Globus pallidus (tissue), 1 donor: ENCODE measurements around the gene SPATA24.
"Not testable (repeated sequence)": the region's sequence is repeated elsewhere in the genome, so short reads cannot be mapped to it uniquely, and the experiment has no call there.

Experiments
- DNase-seq: peaks from one replicate; pipeline ENCODE4 v3.0.0-alpha.2; 2015; ENCODE audit warnings: low spot score

SPATA24 gene

GRCh38 chr5:139403787-139404483 is at the start of gene SPATA24:
TSS of gene SPATA24 (minus strand) at chr5:139404089. CDS start at chr5:139404060, 29 bp downstream.
- DNase-seq = peak; percentile 98

- DNase-seq = no peak
Measured at GRCh38 chr5:139451878-139452660, 48.2 kb upstream of the SPATA24 start.

GRCh38 chr5:139451176-139451575 is 47.3 kb upstream of the SPATA24 start:
- no peak for DNase-seq

GRCh38 chr5:139446956-139447779 is 43.3 kb upstream of the SPATA24 start:
- DNase-seq = no peak

- no peak for DNase-seq
Measured at GRCh38 chr5:139445325-139446170, 41.7 kb upstream of the SPATA24 start.

GRCh38 chr5:139443831-139444453 is 40.1 kb upstream of the SPATA24 start:
- no peak for DNase-seq

- DNase-seq = not testable (repeated sequence)
Measured at GRCh38 chr5:139440416-139440815, 36.5 kb upstream of the SPATA24 start.

- DNase-seq = peak; percentile 94
Measured at GRCh38 chr5:139439013-139439903, 35.4 kb upstream of the SPATA24 start, which contains the start of gene DNAJC18. TSS of gene DNAJC18 (minus strand) at chr5:139439525. CDS start at chr5:139439445, 80 bp downstream.

- no peak for DNase-seq
Measured at GRCh38 chr5:139438707-139439012, 34.8 kb upstream of the SPATA24 start.

- DNase-seq = no peak
Measured at GRCh38 chr5:139435676-139436075, 31.8 kb upstream of the SPATA24 start.

- no peak for DNase-seq
Measured at GRCh38 chr5:139431706-139432105, 27.8 kb upstream of the SPATA24 start.

- no peak for DNase-seq
Measured at GRCh38 chr5:139430015-139430414, 26.1 kb upstream of the SPATA24 start.

GRCh38 chr5:139426203-139426885 is 22.5 kb upstream of the SPATA24 start:
- no peak for DNase-seq

- DNase-seq = no peak
Measured at GRCh38 chr5:139425497-139425896, 21.6 kb upstream of the SPATA24 start.

GRCh38 chr5:139422307-139422893 is 18.5 kb upstream of the SPATA24 start:
- DNase-seq = peak; percentile 72

- DNase-seq = no peak
Measured at GRCh38 chr5:139419226-139420192, 15.6 kb upstream of the SPATA24 start.

GRCh38 chr5:139418793-139419192 is 14.9 kb upstream of the SPATA24 start:
- no peak for DNase-seq

- no peak for DNase-seq
Measured at GRCh38 chr5:139417214-139417613, 13.3 kb upstream of the SPATA24 start.
